ENCODE data around the gene TTC6. TPM values are rescaled to one million over a fixed set of nuclear protein-coding genes. Genes with fewer than 3 reads are reported as not detected.

The TTC6 gene
- total RNA-seq, 2 experiments from 2014 or later, result not detected

DNA sequence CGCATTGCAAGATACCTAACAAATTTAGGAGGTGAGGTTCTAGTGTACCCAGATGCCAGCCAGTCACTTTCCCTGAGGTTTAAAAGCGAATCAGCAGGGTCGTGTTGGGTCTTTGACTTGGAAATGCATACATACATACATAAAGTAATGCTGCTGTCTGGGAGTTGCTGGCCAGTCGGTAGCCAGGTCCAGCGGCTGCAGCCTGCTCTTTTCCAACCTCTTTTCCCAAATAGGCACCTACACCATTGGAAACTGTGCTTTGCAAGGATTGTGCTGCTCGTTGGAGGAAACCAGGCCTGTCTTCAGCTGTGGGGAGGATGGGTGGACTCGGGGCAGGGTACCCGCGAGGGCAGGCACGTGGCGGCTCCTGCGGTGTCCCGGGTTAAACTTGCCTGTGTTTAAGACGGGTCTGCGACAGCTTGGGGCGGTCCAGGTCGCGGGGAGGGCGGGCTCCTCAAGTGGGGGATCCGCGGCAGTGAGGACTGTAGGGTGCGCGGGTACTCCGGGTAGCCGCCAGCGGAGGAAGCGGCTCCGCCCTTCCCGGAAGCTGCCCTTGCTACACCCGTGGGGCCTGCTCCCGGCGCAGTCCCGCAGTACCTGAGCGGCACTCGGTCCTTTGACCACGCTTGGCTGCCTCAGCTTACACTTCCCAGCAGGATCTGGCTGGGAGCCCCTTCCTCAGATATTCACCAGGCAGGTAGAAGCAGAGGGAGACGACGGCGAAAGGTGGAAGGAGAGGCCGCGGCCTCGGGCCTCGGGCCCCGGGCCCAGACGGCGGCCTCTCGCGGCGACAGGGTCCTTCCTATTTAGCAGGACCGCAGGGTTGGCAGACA lies 2.7 kb downstream of the TTC6 start:
- intact Hi-C loops (cut with micrococcal nuclease), result loop anchor here (10.0 kb wide), 1 partner anchor 943 kb away; no protein-coding TSS in a partner anchor
- POLR2A ChIA-PET, result no interaction called here
- Mint-ChIP-seq H3K27me3 (peaks cover 79% of the 10 kb centered on the region), H3K9me3 (peaks cover 6% of the 10 kb centered on the region), H3K4me3 (no peak overlapping the region), H3K4me1 (ENCODE audit: low read depth) (peaks cover 16% of the 10 kb centered on the region), H3K36me3 (ENCODE audit: low read depth) (peaks cover 14% of the 10 kb centered on the region), H3K27ac (no peak overlapping the region)
- ATAC-seq (no peak), DNase-seq (no peak)
- TF ChIP-seq, protein P1, sequence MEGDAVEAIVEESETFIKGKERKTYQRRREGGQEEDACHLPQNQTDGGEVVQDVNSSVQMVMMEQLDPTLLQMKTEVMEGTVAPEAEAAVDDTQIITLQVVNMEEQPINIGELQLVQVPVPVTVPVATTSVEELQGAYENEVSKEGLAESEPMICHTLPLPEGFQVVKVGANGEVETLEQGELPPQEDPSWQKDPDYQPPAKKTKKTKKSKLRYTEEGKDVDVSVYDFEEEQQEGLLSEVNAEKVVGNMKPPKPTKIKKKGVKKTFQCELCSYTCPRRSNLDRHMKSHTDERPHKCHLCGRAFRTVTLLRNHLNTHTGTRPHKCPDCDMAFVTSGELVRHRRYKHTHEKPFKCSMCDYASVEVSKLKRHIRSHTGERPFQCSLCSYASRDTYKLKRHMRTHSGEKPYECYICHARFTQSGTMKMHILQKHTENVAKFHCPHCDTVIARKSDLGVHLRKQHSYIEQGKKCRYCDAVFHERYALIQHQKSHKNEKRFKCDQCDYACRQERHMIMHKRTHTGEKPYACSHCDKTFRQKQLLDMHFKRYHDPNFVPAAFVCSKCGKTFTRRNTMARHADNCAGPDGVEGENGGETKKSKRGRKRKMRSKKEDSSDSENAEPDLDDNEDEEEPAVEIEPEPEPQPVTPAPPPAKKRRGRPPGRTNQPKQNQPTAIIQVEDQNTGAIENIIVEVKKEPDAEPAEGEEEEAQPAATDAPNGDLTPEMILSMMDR (IDR thresholded peaks at IDR 0.05), result no peak
- CTCF ChIA-PET, result no interaction called here

DNA sequence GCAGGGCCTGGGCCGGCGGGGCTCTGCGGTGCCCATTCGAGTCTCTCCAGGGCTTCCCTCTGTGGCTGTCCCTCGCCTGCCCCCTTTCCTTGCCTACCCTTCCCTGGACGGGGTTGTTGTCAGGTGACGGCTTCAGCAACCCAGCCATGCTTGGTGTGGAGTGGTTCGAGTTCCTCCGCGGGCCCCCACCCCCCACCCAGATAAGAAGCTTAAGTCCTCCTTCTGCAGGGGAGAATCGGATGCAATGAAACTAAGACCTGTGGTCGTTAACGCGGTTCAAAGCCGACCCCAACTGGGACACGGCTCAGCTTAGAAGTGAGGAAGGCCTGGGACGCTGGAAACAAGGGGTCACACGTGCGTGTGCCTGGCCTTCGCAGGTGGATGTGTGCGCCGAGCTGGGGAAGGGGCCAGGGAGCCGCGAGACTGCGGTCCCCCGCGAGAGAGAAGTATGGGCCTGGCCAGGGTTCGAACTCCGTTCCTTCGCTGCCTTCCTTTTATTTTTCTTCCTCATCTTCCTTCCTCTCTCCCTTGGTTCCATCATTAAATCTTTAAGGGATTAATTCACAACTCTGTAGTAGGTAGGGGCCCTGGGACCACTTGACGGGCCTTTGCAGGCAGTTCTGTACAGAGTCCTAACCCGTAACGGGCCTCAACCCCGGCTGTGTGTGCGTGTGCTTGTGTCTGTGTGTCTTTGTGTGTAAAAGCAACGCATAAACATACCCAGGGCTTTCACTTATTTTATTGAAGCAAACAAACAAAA lies 3.5 kb downstream of the TTC6 start:
- TF ChIP-seq, protein P1 (IDR thresholded peaks at IDR 0.05), result no peak
- no peak overlapping the region for H3K27ac Mint-ChIP-seq
- ChIA-PET POLR2A (no interaction called here), CTCF (no interaction called here)
- peaks cover 16% of the 10 kb centered on the region for H3K4me1 Mint-ChIP-seq (ENCODE audit: low read depth)
- H3K36me3 Mint-ChIP-seq (ENCODE audit: low read depth), result peaks cover 14% of the 10 kb centered on the region
- intact Hi-C loops (cut with micrococcal nuclease), result loop anchor here (10.0 kb wide), 1 partner anchor 944 kb away; no protein-coding TSS in a partner anchor
- no peak overlapping the region for H3K4me3 Mint-ChIP-seq
- no peak for ATAC-seq
- H3K9me3 Mint-ChIP-seq, result peaks cover 6% of the 10 kb centered on the region
- DNase-seq, result no peak
- peaks cover 76% of the 10 kb centered on the region for H3K27me3 Mint-ChIP-seq

DNA sequence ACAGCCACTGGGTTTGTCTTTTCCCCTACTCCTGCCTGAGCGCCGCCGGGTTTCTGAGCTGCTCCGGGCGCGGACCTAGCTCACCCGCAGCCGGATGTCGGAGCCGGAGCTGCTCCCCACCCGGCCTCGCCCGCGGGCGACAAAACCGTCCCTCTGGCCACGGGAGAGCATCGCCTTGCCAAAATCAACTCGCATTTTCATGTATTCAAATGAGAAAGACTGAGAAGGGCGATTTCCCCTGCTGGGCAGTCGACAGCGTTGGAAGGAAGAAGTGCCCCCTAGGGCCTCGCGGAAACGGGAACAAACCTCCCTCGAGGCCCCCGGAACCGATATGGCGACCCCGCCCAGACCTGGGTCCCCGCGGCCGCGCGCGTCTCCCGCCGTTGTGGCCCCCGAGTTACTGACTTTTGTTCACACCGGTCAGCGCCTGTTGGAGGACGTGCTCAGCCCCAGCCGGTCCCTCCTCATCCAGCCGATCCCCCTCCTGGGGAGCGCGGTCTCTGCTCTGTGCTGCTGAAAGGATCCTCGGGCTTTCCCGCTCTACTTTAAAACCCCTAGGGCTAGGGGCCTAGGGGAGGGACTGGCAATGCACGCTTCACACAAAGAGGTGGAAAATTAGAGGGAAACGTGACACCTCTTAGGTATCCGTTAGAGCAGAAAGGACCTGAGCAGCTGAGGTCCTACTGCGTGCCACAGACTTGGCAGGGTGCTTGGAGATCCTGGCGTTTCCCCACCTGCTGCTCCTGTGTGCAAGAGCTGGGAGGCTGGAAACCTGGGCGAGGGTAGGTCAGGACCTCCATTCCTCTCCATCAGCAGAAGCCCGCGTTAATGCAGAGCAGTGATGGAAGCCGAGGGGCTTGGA lies 4.3 kb downstream of the TTC6 start:
- ChIA-PET CTCF (no interaction called here), POLR2A (no interaction called here)
- Mint-ChIP-seq H3K27ac (no peak overlapping the region), H3K36me3 (ENCODE audit: low read depth) (peaks cover 11% of the 10 kb centered on the region), H3K4me3 (no peak overlapping the region), H3K4me1 (ENCODE audit: low read depth) (peaks cover 12% of the 10 kb centered on the region), H3K9me3 (peaks cover 6% of the 10 kb centered on the region), H3K27me3 (peaks cover 71% of the 10 kb centered on the region)
- no peak for DNase-seq
- intact Hi-C loops (cut with micrococcal nuclease), result loop anchor here (10.0 kb wide), 1 partner anchor 945 kb away; no protein-coding TSS in a partner anchor
- no peak for ATAC-seq
- TF ChIP-seq, protein P1 (IDR thresholded peaks at IDR 0.05), result no peak

DNA sequence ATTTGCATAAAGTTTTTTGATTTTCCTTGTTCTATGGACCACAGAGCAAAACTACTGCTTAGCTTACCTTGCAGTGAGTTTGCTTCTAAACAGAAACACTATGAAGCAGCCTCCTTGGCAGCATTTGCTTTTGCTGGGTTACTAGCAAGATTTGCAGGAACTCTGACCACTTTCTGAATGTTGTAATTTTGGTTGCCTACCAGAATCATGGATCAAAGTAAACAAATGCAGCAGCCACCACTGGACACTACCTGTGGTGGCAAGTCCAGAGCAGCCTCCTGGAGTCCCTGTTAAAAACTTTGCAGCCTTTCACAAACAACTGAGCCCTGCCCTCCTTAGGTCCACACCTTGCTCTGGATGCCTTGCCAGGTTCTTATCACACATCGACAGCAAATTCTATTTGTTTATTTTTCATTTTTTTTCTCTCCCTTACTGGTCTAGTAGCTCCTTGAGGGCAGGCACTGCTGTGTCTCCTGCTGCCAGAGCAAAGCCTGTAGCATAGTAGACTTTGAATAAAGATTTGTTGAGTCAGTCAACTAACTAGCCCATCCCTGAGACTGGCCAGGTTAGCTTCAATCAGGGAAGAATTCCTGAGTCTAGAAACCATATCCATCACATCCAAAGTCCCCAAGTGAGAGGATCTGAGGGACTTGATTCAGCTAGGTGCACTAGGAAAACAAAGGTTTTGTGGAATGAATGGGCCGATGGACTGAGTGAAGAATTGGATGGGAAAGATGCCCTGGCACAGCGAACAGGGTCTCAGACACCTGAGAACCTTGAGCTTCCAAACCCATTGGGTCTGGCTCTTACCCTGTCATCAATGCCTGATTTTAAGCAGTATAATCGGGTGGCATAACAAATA lies 5.7 kb downstream of the TTC6 start:
- H3K4me1 Mint-ChIP-seq (ENCODE audit: low read depth), result peaks cover 7% of the 10 kb centered on the region
- ATAC-seq (no peak), DNase-seq (no peak)
- ChIA-PET POLR2A (no interaction called here), CTCF (interaction anchor here (0.6 to 0.9 kb wide), 2 partner anchors 12 to 440 kb away, joined by 3 read pairs; no protein-coding TSS in a partner anchor)
- peaks cover 6% of the 10 kb centered on the region for H3K9me3 Mint-ChIP-seq
- H3K4me3 Mint-ChIP-seq, result no peak overlapping the region
- no peak overlapping the region for H3K27ac Mint-ChIP-seq
- intact Hi-C loops (cut with micrococcal nuclease), result no loop called here
- peaks cover 11% of the 10 kb centered on the region for H3K36me3 Mint-ChIP-seq (ENCODE audit: low read depth)
- TF ChIP-seq, protein P1 (IDR thresholded peaks at IDR 0.05), result no peak
- H3K27me3 Mint-ChIP-seq, result peaks cover 67% of the 10 kb centered on the region
